HepG2 (cell line): ENCODE results near the gene UCN3. TPM values are rescaled to one million over a fixed set of nuclear protein-coding genes. Genes with fewer than 3 reads are reported as not detected.

ENCODE experiments used
- ATAC-seq: fragments of 200-7000 bp; cut with Tn5 transposase; 3 replicates; pipeline ENCODE4 v1.9.1; 2020; ENCODE audit warnings: mild to moderate bottlenecking, moderate library complexity
- BruUV-seq: library from RNA; stranded (reverse); fragments of 400-500 nt; replicated peaks from 2 replicates; lab custom pipeline; 2021; lab: Mats Ljungman, UMichigan
- CTCF ChIA-PET: fragments of 300-600 bp; formaldehyde crosslinking; extraction: SDS; loops from one replicate; lab custom pipeline; 2021; ENCODE audit warnings: low total read pairs, inconsistent platforms, low intra/inter-chr PET ratio; lab: Yijun Ruan, JAX
- POLR2A ChIA-PET: fragments of 350-600 bp; sonication (Branson Sonifier 250); formaldehyde crosslinking; loops from one replicate; lab custom pipeline; 2020; ENCODE audit warnings: antibody characterized with exemption, inconsistent platforms; lab: Yijun Ruan, JAX
- DNase-seq: peaks from one replicate; pipeline ENCODE4 v3.0.0-alpha.2; 2015; ENCODE audit warnings: low spot score
- FAIRE-seq: peaks from 3 replicates; lab custom pipeline; 2011; peaks lifted over from hg19 to GRCh38; lab: Jason Lieb, UNC
- H2AFZ ChIP-seq: one replicate; pipeline ENCODE4 v1.6.1; 2011; ENCODE audit warnings: low read length, inconsistent platforms
- H3K27ac ChIP-seq: fragments of 300-600 bp; 3 replicates; pipeline ENCODE4 v1.8.0; 2011; ENCODE audit warnings: mixed run types, mild to moderate bottlenecking, mixed read lengths, low read length, inconsistent platforms; ENCODE audit not compliant: insufficient read depth; ENCODE audit errors: extremely low read length
- H3K27me3 ChIP-seq, 2 experiments: fragments of 200-600 bp in 1 of 2; 2 replicates in 1 of 2; 3 replicates in 1 of 2; pipeline versions ENCODE4 v1.6.0 to v1.8.0; 2011; ENCODE audit warnings: low read length in 2 of 2, mild to moderate bottlenecking in 2 of 2, moderate library complexity in 2 of 2, inconsistent platforms in 1 of 2; ENCODE audit not compliant: insufficient read depth in 2 of 2, control insufficient read depth in 1 of 2
- H3K36me3 ChIP-seq, 2 experiments: fragments of 200-600 bp in 1 of 2; replicated peaks in 1 of 2; 2 replicates in 1 of 2; 3 replicates in 1 of 2; pipeline versions ENCODE4 v1.5.1 to v1.8.0; 2011; ENCODE audit warnings: low read length in 2 of 2, inconsistent platforms in 1 of 2; ENCODE audit not compliant: insufficient read depth in 2 of 2, control insufficient read depth in 1 of 2
- H3K4me1 ChIP-seq: 2 replicates; pipeline ENCODE4 v1.5.1; 2012; ENCODE audit warnings: low read length, inconsistent platforms; ENCODE audit not compliant: insufficient read depth
- H3K4me2 ChIP-seq: 2 replicates; pipeline ENCODE4 v1.6.0; 2011; ENCODE audit warnings: low read depth, low read length, inconsistent platforms
- H3K4me3 ChIP-seq, 3 experiments: fragments of 200-600 bp in 1 of 3; sonication (generic), shearing (Covaris generic) in 1 of 3; replicated peaks in 1 of 3; 2 replicates each; pipeline ENCODE4 v1.5.1; 2011 to 2016; ENCODE audit warnings: low read length in 3 of 3, inconsistent platforms in 2 of 3, low read depth in 2 of 3, mild to moderate bottlenecking in 2 of 3, control low read depth in 1 of 3, mixed read lengths in 1 of 3; ENCODE audit not compliant: insufficient read depth in 1 of 3
- H3K79me2 ChIP-seq: one replicate; pipeline ENCODE4 v1.6.1; 2011; ENCODE audit warnings: low read length, inconsistent platforms; ENCODE audit not compliant: insufficient read depth
- H3K9ac ChIP-seq: 2 replicates; pipeline ENCODE4 v1.6.0; 2011; ENCODE audit warnings: mild to moderate bottlenecking, low read depth, low read length, inconsistent platforms; ENCODE audit not compliant: insufficient read depth
- H3K9me3 ChIP-seq: 2 replicates; pipeline ENCODE4 v1.5.1; 2012; ENCODE audit warnings: mild to moderate bottlenecking, low read length
- H4K20me1 ChIP-seq: 2 replicates; pipeline ENCODE4 v1.6.0; 2011; ENCODE audit warnings: inconsistent platforms, mild to moderate bottlenecking, low read length, moderate library complexity; ENCODE audit not compliant: insufficient read depth
- HOXA3 ChIP-seq: sonication (generic); formaldehyde crosslinking; IDR thresholded peaks from 2 replicates; pipeline ENCODE4 v1.5.0; 2020; ENCODE audit warnings: missing genetic modification reagents
- HOXA9 ChIP-seq: sonication (generic); formaldehyde crosslinking; IDR thresholded peaks from 2 replicates; pipeline ENCODE4 v1.8.1; 2022; ENCODE audit warnings: missing genetic modification reagents, mild to moderate bottlenecking, moderate library complexity, borderline replicate concordance
- ISX ChIP-seq: sonication (generic); formaldehyde crosslinking; conservative IDR thresholded peaks from 2 replicates; pipeline ENCODE4 v1.5.0; 2020; ENCODE audit warnings: missing genetic modification reagents
- JUN ChIP-seq: sonication (generic); formaldehyde crosslinking; IDR thresholded peaks from 2 replicates; pipeline ENCODE4 v1.4.0; 2020; ENCODE audit warnings: mild to moderate bottlenecking, missing genetic modification reagents
- POLR2G ChIP-seq: fragments of 200-400 bp; formaldehyde crosslinking; IDR thresholded peaks from 2 replicates; pipeline ENCODE4 v1.6.1; 2018; ENCODE audit warnings: mild to moderate bottlenecking, low read depth, low read length, moderate library complexity
- PTBP1 ChIP-seq: fragments of 200-400 bp; formaldehyde crosslinking; IDR thresholded peaks from 2 replicates; pipeline ENCODE4 v1.6.1; 2018; ENCODE audit warnings: low read length, low read depth; ENCODE audit not compliant: poor library complexity, severe bottlenecking
- RARA ChIP-seq: IDR thresholded peaks from 2 replicates; pipeline ENCODE4 v1.6.1; 2016; ENCODE audit warnings: missing genetic modification reagents, missing compliant biosample characterization
- ZNF382 ChIP-seq: sonication (generic); formaldehyde crosslinking; IDR thresholded peaks from 2 replicates; pipeline ENCODE4 v1.5.0; 2020; ENCODE audit warnings: missing genetic modification reagents, mild to moderate bottlenecking, borderline replicate concordance
- ZNF660 ChIP-seq: sonication (generic); formaldehyde crosslinking; IDR thresholded peaks from 2 replicates; pipeline ENCODE4 v1.5.1; 2020; ENCODE audit warnings: mild to moderate bottlenecking, low read depth, missing genetic modification reagents, borderline replicate concordance
- ZNF703 ChIP-seq: sonication (generic); formaldehyde crosslinking; IDR thresholded peaks from 2 replicates; pipeline ENCODE4 v1.5.1; 2020; ENCODE audit warnings: missing genetic modification reagents, mild to moderate bottlenecking, moderate library complexity, borderline replicate concordance
- ZNF879 ChIP-seq: sonication (generic); formaldehyde crosslinking; IDR thresholded peaks from 2 replicates; pipeline ENCODE4 v1.8.1; 2023; ENCODE audit warnings: missing genetic modification reagents
- WGBS: methylation state at CpG from one replicate; pipeline ENCODE4 v1.1.6; 2017; ENCODE audit warnings: low lambda C conversion rate; 5-methylcytosine and 5-hydroxymethylcytosine counted together
- in situ Hi-C: cut with HindIII; loops from 2 replicates; pipeline ENCODE4 v1.10.0; 2017; ENCODE audit warnings: low pct_unique_long_range_greater_than_20kb; ENCODE audit not compliant: extremely low pct_ligation_motif_present
- intact Hi-C: fragments of 100-400 bp; cut with micrococcal nuclease; formaldehyde crosslinking; loops from one replicate; pipeline ENCODE4 v1.10.0; 2022; ENCODE audit not compliant: unreplicated experiment
- polyA plus RNA-seq, 8 experiments: library from polyadenylated mRNA; depleted of rRNA in 3 of 8; stranded (reverse) in 7 of 8; unstranded in 1 of 8; fragments of >200 nt; fragmentation: Illumina TruSeq in 4 of 8; extraction: Trizol in 4 of 8; gene quantifications; 2 replicates each; pipeline versions ENCODE4 v1.2.1 to v1.2.3, GENCODE V29; 2011 to 2016; ENCODE audit warnings: low read depth in 4 of 8, missing spikeins in 1 of 8, mixed read lengths in 1 of 8; ENCODE audit not compliant: insufficient read depth in 1 of 8
- total RNA-seq, 5 experiments: library from RNA; depleted of rRNA; stranded (reverse); fragments of >200 nt; fragmentation: Illumina TruSeq; extraction: Trizol; gene quantifications; 2 replicates each; pipeline ENCODE4 v1.2.3, GENCODE V29; 2016; ENCODE audit warnings: low read depth in 1 of 5
- TF ChIP-seq, protein P1 (sequence below): sonication (generic); formaldehyde crosslinking; IDR thresholded peaks from 2 replicates; pipeline ENCODE4 v1.4.0; 2020; ENCODE audit warnings: mild to moderate bottlenecking, missing genetic modification reagents
- TF ChIP-seq, protein P2 (sequence below): sonication (generic); formaldehyde crosslinking; conservative IDR thresholded peaks from 2 replicates; pipeline ENCODE4 v1.8.0; 2022; ENCODE audit warnings: low read depth, missing genetic modification reagents
- TF ChIP-seq, protein P3 (sequence below): IDR thresholded peaks from 2 replicates; pipeline ENCODE4 v1.6.1; 2016; ENCODE audit warnings: low read depth
- TF ChIP-seq, protein P4 (sequence below): IDR thresholded peaks from 2 replicates; pipeline ENCODE4 v1.6.1; 2016; ENCODE audit warnings: missing compliant biosample characterization, missing genetic modification reagents, borderline replicate concordance

The UCN3 gene
- total and polyA plus RNA-seq, 2 of the 13 experiments (the other 11 are each of a cell fraction or from before 2014, with no cell fraction given), result not detected

DNA sequence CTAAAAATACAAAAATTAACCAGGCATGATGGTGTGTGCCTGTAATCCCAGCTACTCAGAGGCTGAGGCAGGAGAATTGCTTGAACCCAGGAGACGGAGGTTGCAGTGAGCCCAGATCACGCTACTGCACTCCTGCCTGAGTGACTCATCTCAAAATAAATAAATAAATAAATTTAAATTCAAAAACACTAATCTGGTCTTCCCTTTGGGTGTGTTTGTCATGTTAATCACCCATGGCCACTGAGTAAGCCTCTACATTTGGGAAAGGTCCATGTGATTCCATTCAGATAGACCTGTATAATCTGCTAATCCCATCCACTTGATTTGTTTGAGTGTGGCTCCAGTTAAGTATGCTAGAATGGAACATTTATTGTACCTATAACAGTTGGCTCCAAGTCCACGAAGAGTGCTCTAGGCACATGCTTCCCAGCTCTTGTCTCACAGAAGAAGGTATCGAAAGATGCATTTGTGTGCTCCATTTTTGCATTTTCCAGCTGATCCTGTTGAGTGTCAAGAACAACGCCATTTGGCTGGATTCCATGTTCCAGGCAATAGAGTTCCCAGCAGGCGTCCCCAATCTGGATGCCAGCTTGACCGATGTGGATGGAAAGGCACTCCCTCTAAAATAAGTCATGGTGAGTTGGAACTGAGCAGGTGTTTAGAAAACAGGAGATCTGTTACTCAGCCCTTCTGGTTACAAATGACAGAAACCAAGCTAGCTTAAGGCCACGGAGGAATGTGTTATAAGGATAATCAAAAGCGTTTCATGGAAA, 35.9 kb downstream of the UCN3 start:
- no peak overlapping the region for H3K27ac ChIP-seq
- no peak overlapping the region for H2AFZ ChIP-seq
- H3K36me3 ChIP-seq, result no peaks in the 10 kb centered on the region
- no peak overlapping the region for H3K9ac ChIP-seq
- ChIA-PET POLR2A (no interaction called here), CTCF (no interaction called here)
- BruUV-seq, result no TSS peak
- WGBS, result 59% methylated on average over 9 of the region's 9 CpGs
- TF ChIP-seq, protein P1, sequence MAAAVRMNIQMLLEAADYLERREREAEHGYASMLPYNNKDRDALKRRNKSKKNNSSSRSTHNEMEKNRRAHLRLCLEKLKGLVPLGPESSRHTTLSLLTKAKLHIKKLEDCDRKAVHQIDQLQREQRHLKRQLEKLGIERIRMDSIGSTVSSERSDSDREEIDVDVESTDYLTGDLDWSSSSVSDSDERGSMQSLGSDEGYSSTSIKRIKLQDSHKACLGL (CRISPR knock-in tag), result no peak
- TF ChIP-seq, protein P2, sequence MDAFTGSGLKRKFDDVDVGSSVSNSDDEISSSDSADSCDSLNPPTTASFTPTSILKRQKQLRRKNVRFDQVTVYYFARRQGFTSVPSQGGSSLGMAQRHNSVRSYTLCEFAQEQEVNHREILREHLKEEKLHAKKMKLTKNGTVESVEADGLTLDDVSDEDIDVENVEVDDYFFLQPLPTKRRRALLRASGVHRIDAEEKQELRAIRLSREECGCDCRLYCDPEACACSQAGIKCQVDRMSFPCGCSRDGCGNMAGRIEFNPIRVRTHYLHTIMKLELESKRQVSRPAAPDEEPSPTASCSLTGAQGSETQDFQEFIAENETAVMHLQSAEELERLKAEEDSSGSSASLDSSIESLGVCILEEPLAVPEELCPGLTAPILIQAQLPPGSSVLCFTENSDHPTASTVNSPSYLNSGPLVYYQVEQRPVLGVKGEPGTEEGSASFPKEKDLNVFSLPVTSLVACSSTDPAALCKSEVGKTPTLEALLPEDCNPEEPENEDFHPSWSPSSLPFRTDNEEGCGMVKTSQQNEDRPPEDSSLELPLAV (CRISPR knock-in tag), result no peak
- TF ChIP-seq PTBP1 (no peak), HOXA3 (no peak), POLR2G (no peak), ZNF879 (CRISPR knock-in tag) (no peak), ISX (CRISPR knock-in tag) (no peak), ZNF703 (CRISPR knock-in tag) (no peak), ZNF382 (CRISPR knock-in tag) (no peak), RARA (CRISPR knock-in tag) (no peak), JUN (CRISPR knock-in tag) (no peak), ZNF660 (no peak), HOXA9 (CRISPR knock-in tag) (no peak)
- TF ChIP-seq, protein P3, sequence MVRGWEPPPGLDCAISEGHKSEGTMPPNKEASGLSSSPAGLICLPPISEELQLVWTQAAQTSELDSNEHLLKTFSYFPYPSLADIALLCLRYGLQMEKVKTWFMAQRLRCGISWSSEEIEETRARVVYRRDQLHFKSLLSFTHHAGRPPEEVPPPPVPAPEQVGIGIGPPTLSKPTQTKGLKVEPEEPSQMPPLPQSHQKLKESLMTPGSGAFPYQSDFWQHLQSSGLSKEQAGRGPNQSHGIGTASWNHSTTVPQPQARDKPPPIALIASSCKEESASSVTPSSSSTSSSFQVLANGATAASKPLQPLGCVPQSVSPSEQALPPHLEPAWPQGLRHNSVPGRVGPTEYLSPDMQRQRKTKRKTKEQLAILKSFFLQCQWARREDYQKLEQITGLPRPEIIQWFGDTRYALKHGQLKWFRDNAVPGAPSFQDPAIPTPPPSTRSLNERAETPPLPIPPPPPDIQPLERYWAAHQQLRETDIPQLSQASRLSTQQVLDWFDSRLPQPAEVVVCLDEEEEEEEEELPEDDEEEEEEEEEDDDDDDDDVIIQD (CRISPR knock-in tag), result no peak
- TF ChIP-seq, protein P4, sequence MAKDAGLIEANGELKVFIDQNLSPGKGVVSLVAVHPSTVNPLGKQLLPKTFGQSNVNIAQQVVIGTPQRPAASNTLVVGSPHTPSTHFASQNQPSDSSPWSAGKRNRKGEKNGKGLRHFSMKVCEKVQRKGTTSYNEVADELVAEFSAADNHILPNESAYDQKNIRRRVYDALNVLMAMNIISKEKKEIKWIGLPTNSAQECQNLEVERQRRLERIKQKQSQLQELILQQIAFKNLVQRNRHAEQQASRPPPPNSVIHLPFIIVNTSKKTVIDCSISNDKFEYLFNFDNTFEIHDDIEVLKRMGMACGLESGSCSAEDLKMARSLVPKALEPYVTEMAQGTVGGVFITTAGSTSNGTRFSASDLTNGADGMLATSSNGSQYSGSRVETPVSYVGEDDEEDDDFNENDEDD (CRISPR knock-in tag), result no peak
- TF ChIP-seq, all 625 proteins: peak for 0
- DNase-seq (no peak), ATAC-seq (no peak), FAIRE-seq (no peak)
- intact Hi-C loops, result loop anchor here (2.0 kb wide), 1 partner anchor 78 kb away; no protein-coding TSS in a partner anchor
- Histone ChIP-seq H3K27me3 (peaks cover 2 to 5% of the 10 kb centered on the region in 2 experiments; a peak in 3 of 5 replicates), H3K4me2 (no peak overlapping the region), H3K4me1 (0 out of 2 replicates have a peak, but pooled peaks cover 9% of the 10 kb centered on the region), H3K4me3 (no peak overlapping the region), H3K9me3 (no peaks in the 10 kb centered on the region), H3K79me2 (no peaks in the 10 kb centered on the region), H4K20me1 (no peaks in the 10 kb centered on the region)
- in situ Hi-C loops, result no loop called here
